GM15510 (cell line): ENCODE data around the gene TRIM34.

Source experiments
- POLR2A ChIP-seq: IDR thresholded peaks from 3 replicates; pipeline ENCODE4 v1.6.1; 2011; ENCODE audit warnings: borderline replicate concordance; ENCODE audit not compliant: insufficient read length; ENCODE audit errors: extremely low read depth

Gene TRIM34

GRCh38 chr11:5610446-5610845 is 14.4 kb upstream of the TRIM34 start:
- no peak for TF ChIP-seq POLR2A

- TF ChIP-seq POLR2A, result no peak
Observed at GRCh38 chr11:5611627-5612026, 13.2 kb upstream of the TRIM34 start.

GRCh38 chr11:5618807-5619206 is 6.0 kb upstream of the TRIM34 start:
- no peak for TF ChIP-seq POLR2A

DNA sequence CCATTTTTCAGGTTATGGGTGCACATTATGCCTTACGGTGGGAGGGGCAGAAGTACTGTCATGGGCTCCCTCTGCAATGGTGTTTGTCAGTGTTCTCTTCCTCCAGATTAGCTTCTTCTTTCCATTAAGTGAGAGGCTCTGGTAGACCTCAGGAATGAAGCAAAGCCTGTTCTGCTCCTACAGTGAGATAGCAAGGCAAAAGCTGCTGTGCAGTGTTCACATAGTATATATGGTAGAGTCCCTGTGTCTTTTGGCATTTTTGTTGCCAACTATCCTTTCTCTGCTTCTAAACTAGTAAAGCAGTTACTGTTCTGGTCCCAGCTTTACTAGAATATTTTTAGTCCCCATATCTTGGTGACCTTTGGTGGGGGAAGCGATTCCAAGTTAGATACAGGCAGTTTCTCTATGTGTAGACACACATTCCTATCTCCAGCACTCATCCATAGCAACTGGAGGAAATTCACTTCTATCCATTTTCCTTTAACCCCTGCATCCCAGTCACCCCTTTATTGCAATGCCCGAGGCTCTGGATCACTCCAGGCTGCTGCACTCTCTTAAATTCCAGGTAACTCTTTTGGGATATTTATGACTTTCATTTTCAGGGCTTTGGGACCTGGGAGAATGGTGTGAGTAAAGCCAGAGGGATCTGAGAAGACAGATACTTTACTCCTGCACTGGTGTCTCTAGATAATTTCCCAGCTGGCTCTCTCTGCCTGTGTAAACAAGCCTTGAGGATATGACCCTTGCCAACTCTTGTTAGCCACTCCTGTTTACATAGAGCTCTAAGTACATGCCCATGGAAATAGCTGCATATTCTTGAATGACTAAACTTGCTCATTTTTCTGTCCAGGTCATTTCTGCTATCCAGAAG is 3.9 kb upstream of the TRIM34 start:
- TF ChIP-seq POLR2A, result no peak

GRCh38 chr11:5621580-5621979 is 3.2 kb upstream of the TRIM34 start:
- no peak for TF ChIP-seq POLR2A

DNA sequence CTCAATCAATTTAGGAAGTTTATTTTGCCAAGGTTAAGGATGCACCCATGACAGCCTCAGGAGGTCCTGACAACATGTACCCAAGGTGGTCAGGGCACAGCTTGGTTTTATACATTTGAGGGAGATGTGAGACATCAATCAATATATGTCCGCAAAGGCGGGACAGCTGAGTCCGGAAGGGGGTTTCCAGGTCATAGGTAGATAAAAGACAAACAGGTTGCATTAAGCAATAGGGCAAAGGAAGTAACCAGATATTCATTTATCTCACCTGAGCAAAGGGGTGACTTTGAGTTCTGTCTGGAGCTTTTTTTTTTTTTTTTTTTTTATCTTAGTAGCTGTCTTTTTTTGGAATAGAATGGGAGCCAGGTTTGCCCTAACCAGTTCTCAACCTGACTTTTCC is 2.0 kb upstream of the TRIM34 start:
- TF ChIP-seq POLR2A, result no peak

DNA sequence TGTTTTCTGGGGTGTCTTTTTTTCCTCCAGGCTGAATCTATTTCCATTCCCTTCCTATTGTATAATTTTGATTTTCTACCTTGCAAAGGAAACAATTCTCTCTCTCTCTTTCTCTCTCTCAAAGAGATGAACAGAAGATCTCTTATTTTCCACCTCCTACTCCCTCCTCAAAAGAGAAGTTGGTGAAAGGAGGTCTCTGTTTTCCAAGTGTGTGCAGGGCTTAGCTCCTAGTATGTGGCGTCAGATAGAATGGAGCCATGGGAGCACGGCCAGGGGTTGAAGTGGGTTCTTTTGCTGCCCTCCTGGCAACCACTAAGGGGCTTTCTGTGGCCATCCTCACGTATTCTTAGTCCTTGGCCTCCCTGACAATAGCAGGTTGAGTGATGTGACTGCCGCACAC is 480 bp downstream of the TRIM34 start:
- TF ChIP-seq POLR2A, result no peak

DNA sequence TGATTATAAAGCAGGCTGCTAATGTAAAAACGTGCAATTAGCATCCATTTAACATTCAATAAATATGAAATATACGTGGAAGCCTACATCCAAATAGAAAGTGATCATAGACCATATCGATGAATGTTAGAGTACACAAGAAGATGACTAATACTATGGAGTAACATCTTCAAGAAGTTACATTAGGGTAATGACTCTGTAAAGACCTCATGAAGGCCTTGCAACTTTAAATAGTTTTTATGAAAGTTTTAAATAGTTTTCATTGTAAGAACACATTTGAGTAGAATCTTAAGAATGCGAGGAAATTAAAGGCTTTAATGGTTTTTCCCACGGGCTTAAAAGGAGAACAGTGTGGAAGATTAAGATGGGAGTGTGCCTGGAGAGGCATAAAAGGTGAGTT is 1.4 kb downstream of the TRIM34 start:
- no peak for TF ChIP-seq POLR2A

GRCh38 chr11:5631417-5631816 is 6.6 kb downstream of the TRIM34 start:
- no peak for TF ChIP-seq POLR2A

GRCh38 chr11:5631969-5632635 is 7.3 kb downstream of the TRIM34 start:
- TF ChIP-seq POLR2A, result no peak

GRCh38 chr11:5639953-5640352 is 15.2 kb downstream of the TRIM34 start:
- TF ChIP-seq POLR2A, result no peak

DNA sequence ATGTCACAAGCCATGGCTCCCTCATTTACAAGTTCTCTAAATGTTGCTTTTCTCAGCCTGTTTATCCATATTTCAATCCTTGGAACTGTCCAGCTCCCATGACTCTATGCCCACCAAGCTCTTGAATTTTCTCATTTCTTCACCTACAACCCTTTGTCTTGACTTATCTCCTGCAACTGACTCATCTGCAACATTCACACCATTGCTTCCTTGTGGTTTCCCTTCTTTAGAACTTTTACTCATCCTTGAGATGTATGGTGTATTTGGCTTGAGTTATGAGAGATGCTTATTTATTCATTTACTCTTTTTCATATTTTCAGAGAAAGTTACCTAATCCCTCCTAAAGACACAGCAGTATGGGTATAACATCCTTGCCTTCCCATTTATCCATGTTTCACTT is 18.8 kb downstream of the TRIM34 start:
- TF ChIP-seq POLR2A, result no peak

DNA sequence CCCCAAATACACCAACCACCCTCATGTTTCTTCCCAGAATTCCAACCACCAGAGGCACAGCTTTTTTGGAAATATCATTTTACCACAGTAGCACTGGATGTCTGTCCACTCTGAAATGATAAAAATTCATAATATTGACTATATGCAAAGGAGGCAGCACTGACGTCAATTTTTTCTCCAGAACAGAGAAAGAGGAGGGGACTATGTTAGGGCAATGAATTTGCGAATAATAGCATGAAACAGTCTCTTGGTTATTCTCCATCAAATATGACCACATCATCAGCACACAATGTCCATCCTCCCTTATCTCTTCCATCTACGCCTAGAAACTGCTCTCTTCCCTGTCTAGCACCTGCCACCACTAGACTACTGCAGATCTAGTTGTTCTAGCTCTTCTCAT is 21.3 kb downstream of the TRIM34 start:
- no peak for TF ChIP-seq POLR2A

- no peak for TF ChIP-seq POLR2A
Observed at GRCh38 chr11:5655474-5655873, 30.7 kb downstream of the TRIM34 start.

DNA sequence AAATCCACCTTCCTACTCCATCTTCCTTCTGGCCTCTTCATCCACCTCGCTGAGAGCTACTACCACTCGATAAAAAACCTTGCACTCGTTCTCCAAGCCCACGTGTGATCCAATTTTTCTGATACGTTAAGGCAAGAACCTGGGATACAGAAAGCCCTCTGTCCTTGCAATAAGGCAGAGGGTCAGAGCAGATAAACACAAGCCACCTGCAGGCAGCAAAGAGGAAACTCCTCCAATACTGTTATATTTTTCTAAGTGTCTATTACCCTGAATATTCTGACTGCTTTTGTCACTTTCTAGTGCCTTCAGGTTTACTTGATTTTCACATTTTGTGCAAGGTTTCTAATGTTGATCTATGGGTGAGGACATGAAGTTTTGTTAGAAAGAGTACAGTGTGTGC is 33.5 kb downstream of the TRIM34 start:
- no peak for TF ChIP-seq POLR2A

DNA sequence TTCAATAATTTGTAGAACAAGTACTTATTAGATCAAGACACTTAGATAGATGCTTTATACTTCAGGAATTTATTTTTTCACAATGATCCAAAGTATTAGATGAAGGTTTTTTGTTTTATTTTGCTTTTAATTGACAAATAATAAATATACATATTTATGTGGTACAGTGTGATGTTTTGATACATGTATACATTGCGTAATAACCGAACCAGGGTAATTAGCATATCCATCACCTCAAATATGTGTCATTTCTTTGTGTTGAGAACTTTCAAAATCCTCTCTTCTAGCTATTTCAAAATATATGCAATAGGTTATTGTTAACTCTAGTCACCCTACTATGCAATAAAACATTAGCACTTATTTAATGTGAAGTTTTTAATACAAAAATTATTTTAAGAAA is 38.7 kb downstream of the TRIM34 start:
- TF ChIP-seq POLR2A, result no peak
